HG03159 (cell line): ENCODE data around the gene ZP1.

Source experiments
- ATAC-seq: cut with Tn5 transposase; IDR thresholded peaks from one replicate; pipeline ENCODE4 v1.9.1; 2021; ENCODE audit warnings: mild to moderate bottlenecking, moderate library complexity; ENCODE audit not compliant: unreplicated experiment

ZP1 gene

DNA sequence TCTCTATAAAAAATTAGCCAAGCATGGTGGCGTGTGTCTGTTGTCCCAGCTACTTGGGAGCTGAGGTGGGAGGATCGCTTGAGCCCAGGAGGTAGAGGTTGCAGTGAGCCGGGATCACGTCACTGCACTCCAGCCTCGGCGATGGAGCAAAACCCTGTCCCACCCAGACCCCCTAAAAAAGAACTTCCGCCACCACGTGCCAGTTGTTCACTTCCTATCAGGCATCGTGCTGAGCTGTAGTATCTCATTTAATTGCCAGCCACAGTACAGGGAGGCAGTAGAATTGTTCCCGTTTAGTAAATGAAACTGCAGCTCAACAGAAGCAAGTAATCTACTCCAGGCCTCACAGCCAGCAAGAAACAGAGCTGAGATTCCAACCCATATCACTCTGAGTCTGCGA, 53.9 kb downstream of the ZP1 start:
- no peak for ATAC-seq

DNA sequence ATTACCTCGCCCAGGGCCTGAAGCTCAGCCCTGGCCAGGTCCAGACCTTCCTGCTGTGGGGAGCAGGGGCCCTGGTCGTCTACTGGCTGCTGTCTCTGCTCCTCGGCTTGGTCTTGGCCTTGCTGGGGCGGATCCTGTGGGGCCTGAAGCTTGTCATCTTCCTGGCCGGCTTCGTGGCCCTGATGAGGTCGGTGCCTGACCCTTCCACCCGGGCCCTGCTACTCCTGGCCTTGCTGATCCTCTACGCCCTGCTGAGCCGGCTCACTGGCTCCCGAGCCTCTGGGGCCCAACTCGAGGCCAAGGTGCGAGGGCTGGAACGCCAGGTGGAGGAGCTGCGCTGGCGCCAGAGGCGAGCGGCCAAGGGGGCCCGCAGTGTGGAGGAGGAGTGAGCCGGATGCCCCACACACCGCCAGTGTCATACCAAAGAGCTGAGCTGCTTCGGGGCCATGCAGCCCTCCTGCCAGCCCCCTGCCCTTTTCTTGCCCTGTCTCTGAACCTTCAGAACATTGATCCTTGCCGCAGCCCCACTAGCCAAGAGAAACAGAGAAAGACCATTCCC, 54.5 kb downstream of the ZP1 start:
- ATAC-seq = no peak

DNA sequence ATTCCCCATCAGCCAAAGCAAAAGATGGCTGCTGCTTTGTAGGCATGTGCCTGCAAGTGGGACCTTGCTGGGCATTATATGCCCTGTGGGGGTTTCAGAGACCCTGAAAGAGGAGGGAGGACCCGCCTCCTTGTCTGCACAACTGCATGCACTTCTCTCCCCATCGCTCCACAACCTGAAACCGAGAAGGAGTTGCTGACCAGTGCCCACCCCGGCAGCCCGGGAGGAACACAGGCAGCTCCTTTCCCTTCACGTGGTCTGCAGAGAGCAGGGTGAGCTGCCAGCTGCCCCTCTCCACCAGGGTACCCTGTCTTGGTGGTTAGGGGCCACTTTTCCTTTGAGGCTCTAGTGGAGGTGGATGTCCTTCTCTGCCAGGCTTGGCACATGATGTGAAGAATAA, 55.6 kb downstream of the ZP1 start:
- ATAC-seq = no peak

GRCh38 chr11:60923326-60923725, 56.0 kb downstream of the ZP1 start:
- no peak for ATAC-seq

- no peak for ATAC-seq
Observed at GRCh38 chr11:60923800-60924109, 56.4 kb downstream of the ZP1 start.

DNA sequence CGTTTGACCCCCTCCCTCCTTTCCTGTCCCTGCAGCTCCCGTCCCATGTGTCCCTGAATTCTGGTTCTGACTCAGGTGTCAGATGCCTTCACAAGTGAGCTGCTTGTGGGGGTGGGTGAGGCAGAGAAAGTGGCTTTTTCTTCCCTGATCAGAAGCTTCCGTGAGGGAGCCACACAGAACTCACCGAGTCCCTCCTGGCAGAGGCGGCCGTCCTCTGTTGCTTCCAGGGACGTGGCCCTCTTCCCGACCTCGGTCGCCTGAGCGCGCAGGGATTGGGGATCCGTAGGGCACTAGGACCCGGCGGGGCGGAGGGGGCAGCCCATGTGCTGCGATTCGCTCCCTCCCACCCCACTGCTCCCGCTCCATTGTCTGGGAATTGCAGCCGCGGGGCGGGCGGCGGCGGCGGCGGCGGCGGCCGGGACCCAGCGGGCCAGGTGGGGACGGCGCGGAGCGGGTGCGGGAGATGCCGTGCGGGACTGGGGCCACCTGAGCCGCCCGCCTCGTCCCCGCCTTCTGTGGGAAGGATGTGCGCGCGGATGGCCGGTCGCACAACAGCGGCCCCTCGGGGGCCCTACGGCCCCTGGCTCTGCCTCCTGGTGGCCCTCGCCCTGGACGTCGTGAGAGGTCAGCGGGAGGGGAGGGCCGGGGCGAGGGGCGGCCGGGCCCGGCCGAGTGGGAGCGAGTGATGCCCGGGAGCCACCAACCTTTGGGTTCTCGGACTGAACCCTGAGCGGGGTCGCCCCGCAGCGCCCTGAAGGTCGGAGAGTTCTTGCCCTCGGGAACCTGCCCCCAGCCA, 57.0 kb downstream of the ZP1 start, which contains the start of gene TMEM132A:
Gene TMEM132A (plus strand): TSS at position 351 of the 796 bp plus-strand sequence. CDS start 174 bp downstream, at position 525.
- ATAC-seq = no peak
